Muscle of arm (tissue), 14 donors: Measurements from ENCODE around the gene ITIH4. TPM values are rescaled to one million over a fixed set of nuclear protein-coding genes. Genes with fewer than 3 reads are reported as not detected.

Experiments used
- DNase-seq: peaks from one replicate; pipeline ENCODE4 v3.0.0-alpha.2; 2013
- long read RNA-seq, 11 donors: transcript quantifications; one replicate each; lab custom pipeline, GENCODE V29; 2026
- polyA plus RNA-seq, 12 donors: library from polyadenylated mRNA; unstranded; fragments of 120-200 nt; gene quantifications; one replicate each; pipeline ENCODE4 v1.2.1, GENCODE V29; 2013; ENCODE audit not compliant: insufficient read length in 12 of 12

ITIH4 gene
- 10 to 100 TPM in 9 of 12 donors, 1 to 10 TPM in 2, not detected in 1; 8.0 to 42.4 (median 29.6) TPM for polyA plus RNA-seq
- long read RNA-seq, donor 1, partial matches to known transcripts = 0 of 1 reads
- long read RNA-seq, donor 1, other reads (novel, unspliced or antisense) = 0 of 1 reads
- long read RNA-seq, donor 2 = 0 reads
- long read RNA-seq, donor 3, partial matches to known transcripts = 0 of 2 reads
- long read RNA-seq, donor 3, other reads (novel, unspliced or antisense) = 0 of 2 reads
- long read RNA-seq, donor 4 = 0 reads
- long read RNA-seq, donor 5, partial matches to known transcripts = 0 of 1 reads
- long read RNA-seq, donor 5, other reads (novel, unspliced or antisense) = 0 of 1 reads
- long read RNA-seq, donor 6, partial matches to known transcripts = 0 of 1 reads
- long read RNA-seq, donor 6, other reads (novel, unspliced or antisense) = 0 of 1 reads
- long read RNA-seq, donor 7 = 0 reads
- long read RNA-seq, donor 8, partial matches to known transcripts = 0 of 4 reads
- long read RNA-seq, donor 8, other reads (novel, unspliced or antisense) = 0 of 4 reads
- long read RNA-seq, donor 9 = 0 reads
- long read RNA-seq, donor 10, partial matches to known transcripts = 0 of 1 reads
- long read RNA-seq, donor 10, other reads (novel, unspliced or antisense) = 0 of 1 reads
- long read RNA-seq, donor 11 = 0 reads

GRCh38 chr3:52830535-52831258, at the start of gene ITIH4:
TSS of gene ITIH4 (minus strand) at chr3:52830672. CDS start at chr3:52830642, 30 bp downstream.
- no peak for DNase-seq

GRCh38 chr3:52880047-52880446, 49.6 kb upstream of the ITIH4 start:
- no peak for DNase-seq

GRCh38 chr3:52879581-52879980, 49.1 kb upstream of the ITIH4 start:
- DNase-seq = no peak

GRCh38 chr3:52879090-52879489, 48.6 kb upstream of the ITIH4 start:
- DNase-seq = no peak

- DNase-seq = no peak
Observed at GRCh38 chr3:52877085-52877484, 46.6 kb upstream of the ITIH4 start.

GRCh38 chr3:52874864-52875587, 44.6 kb upstream of the ITIH4 start:
- no peak for DNase-seq

GRCh38 chr3:52874160-52874701, 43.8 kb upstream of the ITIH4 start:
- no peak for DNase-seq

- no peak for DNase-seq
Observed at GRCh38 chr3:52873433-52874159, 43.1 kb upstream of the ITIH4 start.

GRCh38 chr3:52872245-52872644, 41.8 kb upstream of the ITIH4 start:
- no peak for DNase-seq

- no peak for DNase-seq
Observed at GRCh38 chr3:52871761-52872160, 41.3 kb upstream of the ITIH4 start.

GRCh38 chr3:52870471-52870870, 40.0 kb upstream of the ITIH4 start:
- DNase-seq = no peak

- DNase-seq = no peak
Observed at GRCh38 chr3:52866427-52866826, 36.0 kb upstream of the ITIH4 start.

GRCh38 chr3:52865994-52866393, 35.5 kb upstream of the ITIH4 start:
- no peak for DNase-seq

- DNase-seq = no peak
Observed at GRCh38 chr3:52860424-52860768, 29.9 kb upstream of the ITIH4 start.

- no peak for DNase-seq
Observed at GRCh38 chr3:52859686-52860423, 29.4 kb upstream of the ITIH4 start.

- DNase-seq = no peak
Observed at GRCh38 chr3:52857864-52858263, 27.4 kb upstream of the ITIH4 start.

- no peak for DNase-seq
Observed at GRCh38 chr3:52857133-52857532, 26.7 kb upstream of the ITIH4 start.

- DNase-seq = no peak
Observed at GRCh38 chr3:52856666-52857065, 26.2 kb upstream of the ITIH4 start.

- DNase-seq = no peak
Observed at GRCh38 chr3:52854013-52854412, 23.5 kb upstream of the ITIH4 start.

GRCh38 chr3:52852419-52852818, 21.9 kb upstream of the ITIH4 start:
- DNase-seq = no peak
